Measurements from ENCODE around the gene FBXO42. TPM values are rescaled to one million over a fixed set of nuclear protein-coding genes. Genes with fewer than 3 reads are reported as not detected.

FBXO42 gene
- total and polyA plus RNA-seq, 2 experiments from 2014 or later = 6.0 to 20.7 TPM

DNA sequence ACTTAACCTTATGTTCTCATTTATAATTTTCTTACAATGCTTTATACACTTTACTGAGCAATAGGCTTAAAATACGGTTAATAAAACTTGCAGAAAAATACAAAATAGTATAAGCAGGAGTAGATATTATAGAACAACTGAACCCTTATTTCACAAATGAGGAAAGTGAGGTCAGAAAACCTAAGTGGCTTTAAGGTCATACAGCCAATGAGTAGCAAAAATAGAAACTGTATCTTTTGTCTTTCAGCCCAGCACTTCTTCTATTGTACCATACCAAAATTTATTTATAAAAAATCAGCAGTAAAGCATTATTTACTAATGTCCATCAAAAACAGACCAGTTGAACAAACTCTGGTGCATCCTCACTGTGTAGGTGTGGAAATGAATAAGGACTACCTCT is 11.6 kb downstream of the FBXO42 start (continued):
- TF ChIP-seq, protein P1, sequence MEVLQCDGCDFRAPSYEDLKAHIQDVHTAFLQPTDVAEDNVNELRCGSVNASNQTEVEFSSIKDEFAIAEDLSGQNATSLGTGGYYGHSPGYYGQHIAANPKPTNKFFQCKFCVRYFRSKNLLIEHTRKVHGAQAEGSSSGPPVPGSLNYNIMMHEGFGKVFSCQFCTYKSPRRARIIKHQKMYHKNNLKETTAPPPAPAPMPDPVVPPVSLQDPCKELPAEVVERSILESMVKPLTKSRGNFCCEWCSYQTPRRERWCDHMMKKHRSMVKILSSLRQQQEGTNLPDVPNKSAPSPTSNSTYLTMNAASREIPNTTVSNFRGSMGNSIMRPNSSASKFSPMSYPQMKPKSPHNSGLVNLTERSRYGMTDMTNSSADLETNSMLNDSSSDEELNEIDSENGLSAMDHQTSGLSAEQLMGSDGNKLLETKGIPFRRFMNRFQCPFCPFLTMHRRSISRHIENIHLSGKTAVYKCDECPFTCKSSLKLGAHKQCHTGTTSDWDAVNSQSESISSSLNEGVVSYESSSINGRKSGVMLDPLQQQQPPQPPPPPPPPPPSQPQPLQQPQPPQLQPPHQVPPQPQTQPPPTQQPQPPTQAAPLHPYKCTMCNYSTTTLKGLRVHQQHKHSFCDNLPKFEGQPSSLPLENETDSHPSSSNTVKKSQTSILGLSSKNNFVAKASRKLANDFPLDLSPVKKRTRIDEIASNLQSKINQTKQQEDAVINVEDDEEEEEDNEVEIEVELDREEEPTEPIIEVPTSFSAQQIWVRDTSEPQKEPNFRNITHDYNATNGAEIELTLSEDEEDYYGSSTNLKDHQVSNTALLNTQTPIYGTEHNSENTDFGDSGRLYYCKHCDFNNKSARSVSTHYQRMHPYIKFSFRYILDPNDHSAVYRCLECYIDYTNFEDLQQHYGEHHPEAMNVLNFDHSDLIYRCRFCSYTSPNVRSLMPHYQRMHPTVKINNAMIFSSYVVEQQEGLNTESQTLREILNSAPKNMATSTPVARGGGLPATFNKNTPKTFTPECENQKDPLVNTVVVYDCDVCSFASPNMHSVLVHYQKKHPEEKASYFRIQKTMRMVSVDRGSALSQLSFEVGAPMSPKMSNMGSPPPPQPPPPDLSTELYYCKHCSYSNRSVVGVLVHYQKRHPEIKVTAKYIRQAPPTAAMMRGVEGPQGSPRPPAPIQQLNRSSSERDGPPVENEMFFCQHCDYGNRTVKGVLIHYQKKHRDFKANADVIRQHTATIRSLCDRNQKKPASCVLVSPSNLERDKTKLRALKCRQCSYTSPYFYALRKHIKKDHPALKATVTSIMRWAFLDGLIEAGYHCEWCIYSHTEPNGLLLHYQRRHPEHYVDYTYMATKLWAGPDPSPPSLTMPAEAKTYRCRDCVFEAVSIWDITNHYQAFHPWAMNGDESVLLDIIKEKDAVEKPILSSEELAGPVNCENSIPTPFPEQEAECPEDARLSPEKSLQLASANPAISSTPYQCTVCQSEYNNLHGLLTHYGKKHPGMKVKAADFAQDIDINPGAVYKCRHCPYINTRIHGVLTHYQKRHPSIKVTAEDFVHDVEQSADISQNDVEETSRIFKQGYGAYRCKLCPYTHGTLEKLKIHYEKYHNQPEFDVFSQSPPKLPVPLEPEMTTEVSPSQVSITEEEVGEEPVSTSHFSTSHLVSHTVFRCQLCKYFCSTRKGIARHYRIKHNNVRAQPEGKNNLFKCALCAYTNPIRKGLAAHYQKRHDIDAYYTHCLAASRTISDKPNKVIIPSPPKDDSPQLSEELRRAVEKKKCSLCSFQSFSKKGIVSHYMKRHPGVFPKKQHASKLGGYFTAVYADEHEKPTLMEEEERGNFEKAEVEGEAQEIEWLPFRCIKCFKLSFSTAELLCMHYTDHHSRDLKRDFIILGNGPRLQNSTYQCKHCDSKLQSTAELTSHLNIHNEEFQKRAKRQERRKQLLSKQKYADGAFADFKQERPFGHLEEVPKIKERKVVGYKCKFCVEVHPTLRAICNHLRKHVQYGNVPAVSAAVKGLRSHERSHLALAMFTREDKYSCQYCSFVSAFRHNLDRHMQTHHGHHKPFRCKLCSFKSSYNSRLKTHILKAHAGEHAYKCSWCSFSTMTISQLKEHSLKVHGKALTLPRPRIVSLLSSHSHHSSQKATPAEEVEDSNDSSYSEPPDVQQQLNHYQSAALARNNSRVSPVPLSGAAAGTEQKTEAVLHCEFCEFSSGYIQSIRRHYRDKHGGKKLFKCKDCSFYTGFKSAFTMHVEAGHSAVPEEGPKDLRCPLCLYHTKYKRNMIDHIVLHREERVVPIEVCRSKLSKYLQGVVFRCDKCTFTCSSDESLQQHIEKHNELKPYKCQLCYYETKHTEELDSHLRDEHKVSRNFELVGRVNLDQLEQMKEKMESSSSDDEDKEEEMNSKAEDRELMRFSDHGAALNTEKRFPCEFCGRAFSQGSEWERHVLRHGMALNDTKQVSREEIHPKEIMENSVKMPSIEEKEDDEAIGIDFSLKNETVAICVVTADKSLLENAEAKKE (CRISPR knock-in tag; IDR thresholded peaks at IDR 0.05) = no peak
- TF ChIP-seq, protein P2, sequence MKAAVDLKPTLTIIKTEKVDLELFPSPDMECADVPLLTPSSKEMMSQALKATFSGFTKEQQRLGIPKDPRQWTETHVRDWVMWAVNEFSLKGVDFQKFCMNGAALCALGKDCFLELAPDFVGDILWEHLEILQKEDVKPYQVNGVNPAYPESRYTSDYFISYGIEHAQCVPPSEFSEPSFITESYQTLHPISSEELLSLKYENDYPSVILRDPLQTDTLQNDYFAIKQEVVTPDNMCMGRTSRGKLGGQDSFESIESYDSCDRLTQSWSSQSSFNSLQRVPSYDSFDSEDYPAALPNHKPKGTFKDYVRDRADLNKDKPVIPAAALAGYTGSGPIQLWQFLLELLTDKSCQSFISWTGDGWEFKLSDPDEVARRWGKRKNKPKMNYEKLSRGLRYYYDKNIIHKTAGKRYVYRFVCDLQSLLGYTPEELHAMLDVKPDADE (IDR thresholded peaks at IDR 0.05) = no peak
- TF ChIP-seq, protein P3, sequence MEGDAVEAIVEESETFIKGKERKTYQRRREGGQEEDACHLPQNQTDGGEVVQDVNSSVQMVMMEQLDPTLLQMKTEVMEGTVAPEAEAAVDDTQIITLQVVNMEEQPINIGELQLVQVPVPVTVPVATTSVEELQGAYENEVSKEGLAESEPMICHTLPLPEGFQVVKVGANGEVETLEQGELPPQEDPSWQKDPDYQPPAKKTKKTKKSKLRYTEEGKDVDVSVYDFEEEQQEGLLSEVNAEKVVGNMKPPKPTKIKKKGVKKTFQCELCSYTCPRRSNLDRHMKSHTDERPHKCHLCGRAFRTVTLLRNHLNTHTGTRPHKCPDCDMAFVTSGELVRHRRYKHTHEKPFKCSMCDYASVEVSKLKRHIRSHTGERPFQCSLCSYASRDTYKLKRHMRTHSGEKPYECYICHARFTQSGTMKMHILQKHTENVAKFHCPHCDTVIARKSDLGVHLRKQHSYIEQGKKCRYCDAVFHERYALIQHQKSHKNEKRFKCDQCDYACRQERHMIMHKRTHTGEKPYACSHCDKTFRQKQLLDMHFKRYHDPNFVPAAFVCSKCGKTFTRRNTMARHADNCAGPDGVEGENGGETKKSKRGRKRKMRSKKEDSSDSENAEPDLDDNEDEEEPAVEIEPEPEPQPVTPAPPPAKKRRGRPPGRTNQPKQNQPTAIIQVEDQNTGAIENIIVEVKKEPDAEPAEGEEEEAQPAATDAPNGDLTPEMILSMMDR (conservative IDR thresholded peaks at IDR 0.05; ENCODE audit: low read depth in 2 of 2) = no peak
- TF ChIP-seq ZNF331 (CRISPR knock-in tag; IDR thresholded peaks at IDR 0.05; ENCODE audit: low read depth) = no peak
- TF ChIP-seq STAT1 (IDR thresholded peaks at IDR 0.05; ENCODE audit: unreplicated experiment) = no peak
- TF ChIP-seq POLR2AphosphoS5 (IDR thresholded peaks at IDR 0.05; ENCODE audit: low read depth) = no peak
- no peak for TF ChIP-seq CREB1 (CRISPR knock-in tag; IDR thresholded peaks at IDR 0.05; ENCODE audit: low read depth)
